Subcutaneous adipose tissue (tissue), 4 donors: ENCODE results near the gene ANO8. TPM values are rescaled to one million over a fixed set of nuclear protein-coding genes. Genes with fewer than 3 reads are reported as not detected.

Experiments used
- total RNA-seq, 4 donors: library from RNA; depleted of rRNA; stranded (reverse); fragments of >200 nt; gene quantifications; one replicate each; pipeline ENCODE4 v1.1.0, GENCODE V29; 2016
- TF ChIP-seq, protein P1 (sequence below): fragments of 450-650 bp; IDR thresholded peaks from one replicate; pipeline ENCODE4 v1.5.1; 2016; ENCODE audit warnings: low read depth, mild to moderate bottlenecking, control low read depth, antibody characterized with exemption, moderate library complexity

Gene ANO8
- total RNA-seq, 4 donors from 2014 or later, result 5.4 to 30.3 (median 7.5) TPM

DNA sequence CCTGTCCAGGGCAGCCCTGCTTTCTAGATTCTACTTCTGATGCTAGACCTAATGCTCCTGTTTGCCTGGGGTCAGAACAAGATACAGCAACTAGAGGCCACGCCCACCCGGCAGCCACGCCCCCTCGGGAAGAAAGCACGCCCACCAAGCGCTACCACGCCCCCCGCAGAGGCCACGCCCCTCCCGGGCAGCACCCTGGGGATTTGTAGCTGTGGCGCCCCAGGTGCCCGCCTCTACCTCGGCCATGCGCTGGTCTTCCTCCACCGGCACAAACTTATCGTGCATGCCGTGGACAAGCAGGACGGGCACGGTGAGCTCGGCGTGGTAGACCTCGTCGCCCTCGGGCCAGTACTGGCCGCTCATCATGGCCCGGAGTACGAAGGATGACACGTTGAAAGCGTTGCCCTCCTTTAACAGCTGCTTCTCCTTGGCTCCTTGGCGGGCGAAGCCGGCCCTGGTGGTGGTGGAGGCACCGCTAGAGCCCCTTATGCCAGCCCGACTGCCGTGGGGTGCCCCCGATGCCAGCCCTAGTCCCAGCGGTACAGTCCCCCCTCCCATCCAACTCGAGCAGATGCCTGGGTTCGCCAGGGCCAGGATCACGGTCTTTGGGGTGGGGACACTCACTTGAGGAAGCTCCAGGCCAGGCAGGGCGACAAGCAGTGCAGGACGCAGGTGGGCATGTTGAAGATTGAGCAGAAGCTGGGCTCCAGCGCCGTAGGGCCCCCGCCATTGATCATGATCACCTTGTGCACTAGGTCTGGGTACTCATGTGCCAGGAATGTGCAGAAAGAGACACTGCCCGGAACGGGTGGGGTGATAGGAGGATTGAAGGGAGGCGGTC, 40.4 kb downstream of the ANO8 start:
- TF ChIP-seq, protein P1, sequence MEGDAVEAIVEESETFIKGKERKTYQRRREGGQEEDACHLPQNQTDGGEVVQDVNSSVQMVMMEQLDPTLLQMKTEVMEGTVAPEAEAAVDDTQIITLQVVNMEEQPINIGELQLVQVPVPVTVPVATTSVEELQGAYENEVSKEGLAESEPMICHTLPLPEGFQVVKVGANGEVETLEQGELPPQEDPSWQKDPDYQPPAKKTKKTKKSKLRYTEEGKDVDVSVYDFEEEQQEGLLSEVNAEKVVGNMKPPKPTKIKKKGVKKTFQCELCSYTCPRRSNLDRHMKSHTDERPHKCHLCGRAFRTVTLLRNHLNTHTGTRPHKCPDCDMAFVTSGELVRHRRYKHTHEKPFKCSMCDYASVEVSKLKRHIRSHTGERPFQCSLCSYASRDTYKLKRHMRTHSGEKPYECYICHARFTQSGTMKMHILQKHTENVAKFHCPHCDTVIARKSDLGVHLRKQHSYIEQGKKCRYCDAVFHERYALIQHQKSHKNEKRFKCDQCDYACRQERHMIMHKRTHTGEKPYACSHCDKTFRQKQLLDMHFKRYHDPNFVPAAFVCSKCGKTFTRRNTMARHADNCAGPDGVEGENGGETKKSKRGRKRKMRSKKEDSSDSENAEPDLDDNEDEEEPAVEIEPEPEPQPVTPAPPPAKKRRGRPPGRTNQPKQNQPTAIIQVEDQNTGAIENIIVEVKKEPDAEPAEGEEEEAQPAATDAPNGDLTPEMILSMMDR, result no peak

DNA sequence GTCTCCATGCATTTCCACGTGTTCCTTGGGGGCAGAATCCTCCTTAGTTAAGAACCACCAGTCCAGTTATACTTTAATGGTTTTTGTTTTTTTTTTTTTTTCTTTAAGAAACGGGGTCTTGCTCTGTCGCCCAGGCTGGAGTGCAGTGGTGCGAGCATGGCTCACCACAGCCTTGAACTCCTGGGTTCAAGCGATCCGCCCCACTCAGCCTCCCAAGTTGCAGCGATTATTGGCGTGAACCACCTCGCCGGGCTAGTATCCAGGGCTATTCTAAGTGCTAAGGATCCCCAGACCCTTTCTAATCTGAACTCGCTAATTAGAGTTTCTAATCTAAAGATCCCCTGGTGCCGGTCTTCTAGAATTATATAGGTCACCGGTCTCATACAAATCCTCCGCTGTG, 41.0 kb downstream of the ANO8 start:
- TF ChIP-seq, protein P1, result no peak

DNA sequence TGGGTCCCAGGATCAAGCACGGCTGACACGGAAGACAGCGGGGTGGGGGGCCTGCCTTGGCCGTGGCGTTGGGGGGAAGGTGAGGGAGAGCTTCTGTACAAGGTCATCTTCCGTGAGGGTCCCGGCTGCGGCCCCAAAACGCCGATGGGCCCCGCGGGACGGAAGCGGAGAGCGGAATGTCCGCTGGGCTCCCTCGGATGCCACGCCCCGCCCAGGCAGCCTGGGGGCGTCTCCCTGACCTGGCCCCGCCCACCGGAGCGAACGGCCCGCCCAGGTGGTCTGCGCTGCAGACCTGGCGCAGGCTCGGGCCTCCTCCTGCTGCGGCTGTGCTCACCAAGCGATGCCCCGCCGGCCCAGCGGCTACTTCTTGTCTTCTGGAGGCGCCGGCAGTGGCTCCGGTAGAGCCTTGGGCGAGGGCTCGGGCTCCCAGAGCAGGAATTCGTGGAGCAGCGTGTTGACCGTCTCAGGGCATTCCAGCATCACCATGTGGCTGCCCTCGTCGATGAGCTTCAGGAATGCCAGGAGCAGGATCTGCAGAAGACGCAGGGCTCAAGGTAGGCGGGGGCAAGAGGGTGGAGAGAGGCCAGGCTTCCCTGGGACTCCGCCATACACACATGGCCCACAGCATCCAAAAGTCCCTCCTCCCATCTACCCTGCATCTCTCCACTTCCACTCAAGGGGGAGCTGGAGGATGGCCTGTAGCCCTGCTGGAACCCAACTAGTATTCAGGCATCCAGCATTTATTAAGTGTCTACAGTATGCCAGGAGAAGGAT, 42.2 kb downstream of the ANO8 start:
- TF ChIP-seq, protein P1, result no peak

DNA sequence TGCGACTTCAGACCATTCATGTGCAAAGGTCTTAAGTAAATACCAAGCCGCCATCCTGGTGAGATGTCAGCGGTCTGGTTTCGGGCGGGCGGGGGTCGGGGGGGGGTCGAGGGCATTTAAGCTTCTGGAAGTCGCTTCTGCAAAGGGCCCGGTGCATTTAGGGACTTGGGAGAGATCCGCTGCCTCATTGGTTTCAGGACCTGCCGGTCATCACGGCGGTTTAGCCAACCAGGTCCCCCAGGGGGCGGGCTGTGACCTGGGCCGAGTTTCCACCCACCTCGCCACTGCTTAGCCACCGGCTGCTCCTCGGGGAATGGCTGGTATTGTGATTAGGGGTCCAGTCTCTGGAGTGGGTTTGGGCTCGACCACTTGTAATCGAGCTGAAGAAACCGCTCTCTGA, 45.2 kb downstream of the ANO8 start:
- TF ChIP-seq, protein P1, result no peak

GRCh38 chr19:17286752-17287151, 47.9 kb downstream of the ANO8 start:
- TF ChIP-seq, protein P1, result no peak

DNA sequence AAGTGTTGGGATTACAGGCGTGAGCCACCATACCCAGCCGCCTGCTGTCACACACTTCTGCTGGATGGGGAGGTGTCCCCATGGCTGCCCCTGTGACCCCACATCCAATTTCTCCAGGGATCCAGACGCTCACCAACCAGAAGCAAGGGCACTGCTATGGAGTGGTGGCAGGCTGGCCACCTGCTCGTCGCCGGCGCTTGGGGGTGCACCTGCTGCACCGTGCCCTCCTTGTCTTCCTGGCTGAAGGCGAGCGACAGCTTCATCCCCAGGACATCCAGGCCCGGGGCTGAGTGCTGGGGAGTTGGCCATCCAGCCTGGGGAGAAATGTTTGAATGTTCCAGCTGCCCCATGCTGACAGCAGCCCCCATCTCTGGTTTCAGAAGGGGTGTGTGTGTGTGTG, 48.4 kb downstream of the ANO8 start:
- TF ChIP-seq, protein P1, result no peak

GRCh38 chr19:17285415-17286135, 49.1 kb downstream of the ANO8 start:
- TF ChIP-seq, protein P1, result no peak
